Muscle layer of duodenum (tissue), 2 donors: ENCODE results near the gene ZIK1.

ENCODE experiments used
- H3K27ac ChIP-seq: one replicate; pipeline ENCODE4 v1.7.0; 2013; ENCODE audit warnings: mild to moderate bottlenecking, low read length
- H3K27me3 ChIP-seq: one replicate; pipeline ENCODE4 v1.7.0; 2013; ENCODE audit warnings: low read depth, mild to moderate bottlenecking, control low read depth, low read length
- H3K36me3 ChIP-seq, 2 donors: one replicate each; pipeline ENCODE4 v1.7.0; 2013; ENCODE audit warnings: low read length in 2 of 2, control low read depth in 1 of 2, mild to moderate bottlenecking in 1 of 2; ENCODE audit not compliant: insufficient read depth in 2 of 2, control insufficient read depth in 1 of 2
- H3K4me1 ChIP-seq, 2 donors: one replicate each; pipeline ENCODE4 v1.7.0; 2013; ENCODE audit warnings: low read length in 2 of 2, mild to moderate bottlenecking in 2 of 2, control low read depth in 1 of 2, moderate library complexity in 1 of 2; ENCODE audit not compliant: insufficient read depth in 2 of 2, control insufficient read depth in 1 of 2
- H3K4me3 ChIP-seq, 2 donors: one replicate each; pipeline ENCODE4 v1.7.0; 2013; ENCODE audit warnings: low read length in 2 of 2, low read depth in 1 of 2, mild to moderate bottlenecking in 1 of 2
- H3K9me3 ChIP-seq, 2 donors: one replicate each; pipeline ENCODE4 v1.7.0; 2013; ENCODE audit warnings: low read length in 2 of 2, control low read depth in 1 of 2, mild to moderate bottlenecking in 1 of 2; ENCODE audit not compliant: control insufficient read depth in 1 of 2
- donor health status: healthy.

ZIK1 gene

GRCh38 chr19:57611113-57611512, 27.2 kb downstream of the ZIK1 start:
- Histone ChIP-seq H3K27ac (no peak overlapping the region), H3K36me3 (peaks cover 10 to 36% of the 10 kb centered on the region in 2 donors), H3K4me3 (peak overlapping the region in 1 of 2 donors; percentile 11), H3K27me3 (no peaks in the 10 kb centered on the region), H3K4me1 (peaks cover 0 to 8% of the 10 kb centered on the region in 2 donors), H3K9me3 (peaks cover 33 to 44% of the 10 kb centered on the region in 2 donors)

GRCh38 chr19:57613941-57614743, 30.2 kb downstream of the ZIK1 start, which contains the start of gene ZNF134:
Gene ZNF134, plus strand, starts transcription at chr19:57614242. Its CDS starts 5,227 bp downstream, at chr19:57619469.
- Histone ChIP-seq H3K9me3 (peaks cover 41 to 50% of the 10 kb centered on the region in 2 donors), H3K4me3 (peak within 1 kb of the TSS; percentile 90 to 99)

DNA sequence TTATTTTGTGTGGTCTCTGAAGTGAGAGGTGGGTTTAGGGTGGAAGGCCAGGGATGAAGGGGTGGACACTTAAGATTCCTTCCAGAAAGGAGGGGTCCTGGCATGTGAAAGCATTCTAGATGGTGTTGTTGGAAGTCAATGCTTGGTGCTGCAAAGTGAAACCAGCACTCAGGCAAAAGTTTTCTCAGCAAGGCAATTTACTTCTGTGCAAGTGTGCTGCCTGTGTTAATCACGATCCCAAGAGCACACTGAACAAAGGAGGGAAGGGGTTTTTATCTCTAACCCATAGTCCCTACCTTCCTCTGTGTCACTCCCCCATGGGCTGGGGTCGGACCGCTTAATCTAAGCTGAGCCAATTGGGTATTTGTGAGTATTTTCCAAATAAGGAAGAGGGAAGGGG, 31.4 kb downstream of the ZIK1 start:
- no peak overlapping the region for H3K27ac ChIP-seq
- H3K9me3 ChIP-seq, result peaks cover 53 to 62% of the 10 kb centered on the region in 2 donors
- peaks cover 46 to 53% of the 10 kb centered on the region in 2 donors for H3K36me3 ChIP-seq
- peaks cover 0 to 8% of the 10 kb centered on the region in 2 donors for H3K4me1 ChIP-seq
- no peaks in the 10 kb centered on the region for H3K27me3 ChIP-seq
- H3K4me3 ChIP-seq, result peak overlapping the region; percentile 90 to 99

More at GRCh38 chr19:57613941-57614743, 30.2 kb downstream of the ZIK1 start, which contains the start of gene ZNF134:
- no peak within 1 kb of the TSS for H3K27ac ChIP-seq
- H3K4me1 ChIP-seq, result peaks cover 0 to 8% of the 10 kb centered on the region in 2 donors
- no peaks in the 10 kb centered on the region for H3K27me3 ChIP-seq
- H3K36me3 ChIP-seq, result peaks cover 34 to 41% of the 10 kb centered on the region in 2 donors

DNA sequence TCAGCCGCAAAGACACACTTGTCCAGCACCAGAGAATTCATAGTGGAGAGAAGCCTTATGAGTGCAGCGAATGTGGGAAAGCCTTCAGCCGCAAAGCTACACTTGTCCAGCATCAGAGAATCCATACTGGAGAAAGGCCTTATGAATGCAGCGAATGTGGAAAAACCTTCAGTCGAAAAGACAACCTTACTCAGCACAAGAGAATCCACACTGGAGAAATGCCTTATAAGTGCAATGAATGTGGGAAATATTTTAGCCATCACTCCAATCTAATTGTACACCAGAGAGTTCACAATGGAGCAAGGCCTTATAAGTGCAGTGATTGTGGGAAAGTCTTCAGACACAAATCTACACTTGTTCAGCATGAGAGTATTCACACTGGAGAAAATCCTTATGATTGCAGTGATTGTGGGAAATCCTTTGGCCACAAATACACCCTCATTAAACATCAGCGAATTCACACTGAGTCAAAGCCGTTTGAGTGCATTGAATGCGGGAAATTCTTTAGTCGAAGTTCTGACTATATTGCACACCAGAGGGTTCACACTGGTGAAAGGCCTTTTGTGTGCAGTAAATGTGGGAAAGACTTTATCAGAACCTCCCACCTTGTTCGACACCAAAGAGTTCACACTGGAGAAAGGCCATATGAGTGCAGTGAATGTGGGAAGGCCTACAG, 36.9 kb downstream of the ZIK1 start:
- Histone ChIP-seq H3K27ac (no peak overlapping the region), H3K4me1 (no peaks in the 10 kb centered on the region), H3K4me3 (peak overlapping the region; percentile 47 to 99), H3K27me3 (no peaks in the 10 kb centered on the region), H3K9me3 (peaks cover 85 to 96% of the 10 kb centered on the region in 2 donors), H3K36me3 (peaks cover 68 to 94% of the 10 kb centered on the region in 2 donors)

- peaks cover 45 to 71% of the 10 kb centered on the region in 2 donors for H3K36me3 ChIP-seq
- no peaks in the 10 kb centered on the region for H3K27me3 ChIP-seq
- H3K4me3 ChIP-seq, result peak overlapping the region in 1 of 2 donors; percentile 99
- no peaks in the 10 kb centered on the region for H3K4me1 ChIP-seq
- peaks cover 65 to 87% of the 10 kb centered on the region in 2 donors for H3K9me3 ChIP-seq
- no peak overlapping the region for H3K27ac ChIP-seq
Measured at GRCh38 chr19:57623091-57623490, 39.1 kb downstream of the ZIK1 start.

GRCh38 chr19:57632987-57633831, 49.3 kb downstream of the ZIK1 start, which contains the start of gene ZNF211:
Gene ZNF211, plus strand, starts transcription at chr19:57633168. Its CDS starts 179 bp downstream, at chr19:57633347.
- H3K27ac ChIP-seq, result peak within 1 kb of the TSS; percentile 30

DNA sequence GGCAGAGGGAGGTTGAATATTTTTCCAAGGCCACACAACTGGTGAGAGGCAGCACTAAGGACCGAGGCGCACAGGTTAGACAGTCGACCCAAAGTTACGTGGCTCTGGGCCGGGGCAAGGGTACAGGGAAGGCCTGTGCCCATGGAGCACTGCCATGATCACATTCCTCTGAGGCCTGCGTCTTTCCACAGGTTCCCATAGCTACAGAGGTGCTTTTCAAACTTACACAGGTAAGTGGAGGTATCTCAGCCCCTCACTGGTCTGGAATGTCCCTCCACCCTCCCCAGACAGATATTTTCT, 49.8 kb downstream of the ZIK1 start:
- H3K9me3 ChIP-seq, result peaks cover 13 to 34% of the 10 kb centered on the region in 2 donors
- no peak overlapping the region for H3K27ac ChIP-seq
- H3K36me3 ChIP-seq, result peaks cover 10 to 54% of the 10 kb centered on the region in 2 donors
- H3K4me3 ChIP-seq, result peak overlapping the region; percentile 75 to 89
- H3K27me3 ChIP-seq, result no peaks in the 10 kb centered on the region
- H3K4me1 ChIP-seq, result peaks cover 4 to 11% of the 10 kb centered on the region in 2 donors

More at GRCh38 chr19:57632987-57633831, 49.3 kb downstream of the ZIK1 start, which contains the start of gene ZNF211:
- H3K36me3 ChIP-seq, result peaks cover 10 to 49% of the 10 kb centered on the region in 2 donors
- peak within 1 kb of the TSS; percentile 75 to 89 for H3K4me3 ChIP-seq
- H3K27me3 ChIP-seq, result no peaks in the 10 kb centered on the region
- peaks cover 4 to 11% of the 10 kb centered on the region in 2 donors for H3K4me1 ChIP-seq
- peaks cover 9 to 33% of the 10 kb centered on the region in 2 donors for H3K9me3 ChIP-seq

- no peak overlapping the region for H3K27ac ChIP-seq
- no peaks in the 10 kb centered on the region for H3K27me3 ChIP-seq
- H3K4me1 ChIP-seq, result peaks cover 4 to 11% of the 10 kb centered on the region in 2 donors
- peak overlapping the region; percentile 12 to 54 for H3K4me3 ChIP-seq
- peaks cover 39 to 76% of the 10 kb centered on the region in 2 donors for H3K36me3 ChIP-seq
- H3K9me3 ChIP-seq, result peaks cover 46 to 63% of the 10 kb centered on the region in 2 donors
Measured at GRCh38 chr19:57637379-57637778, 53.4 kb downstream of the ZIK1 start.

- H3K4me1 ChIP-seq, result no peaks in the 10 kb centered on the region
- no peaks in the 10 kb centered on the region for H3K27me3 ChIP-seq
- peak overlapping the region; percentile 28 to 52 for H3K4me3 ChIP-seq
- peaks cover 31 to 65% of the 10 kb centered on the region in 2 donors for H3K36me3 ChIP-seq
- H3K9me3 ChIP-seq, result peaks cover 48 to 66% of the 10 kb centered on the region in 2 donors
- no peak overlapping the region for H3K27ac ChIP-seq
Measured at GRCh38 chr19:57641715-57642234, 57.8 kb downstream of the ZIK1 start.

DNA sequence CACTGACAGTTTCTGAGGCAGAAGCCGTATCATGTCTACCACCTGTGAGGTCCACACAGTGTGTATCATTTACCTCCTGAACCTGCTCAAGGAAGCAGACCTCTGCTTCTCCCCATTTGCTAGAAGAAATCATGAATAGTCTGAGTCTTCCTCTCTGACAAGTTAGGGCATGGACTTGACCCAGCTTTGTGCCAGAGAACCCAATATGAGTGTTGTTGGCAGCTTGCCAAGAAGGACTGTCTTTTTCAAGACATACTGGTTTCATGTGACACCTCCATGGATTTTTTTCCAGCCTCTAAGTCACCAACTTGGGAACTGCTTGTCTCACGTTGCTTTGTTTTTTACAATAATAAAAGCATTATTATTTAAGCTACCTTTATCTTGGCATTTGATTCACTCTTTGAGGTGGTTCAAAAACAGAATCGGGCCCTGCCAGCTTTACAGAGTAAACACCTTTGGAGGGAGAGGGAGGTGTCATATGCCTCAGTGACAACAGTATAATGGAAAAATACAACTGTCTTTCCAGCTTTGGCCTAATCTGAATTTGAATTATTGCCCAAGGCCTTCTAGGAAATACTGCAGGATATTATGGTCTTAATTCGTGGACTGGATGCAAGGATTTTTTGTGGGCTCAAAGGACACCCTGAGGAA, 58.6 kb downstream of the ZIK1 start:
- Histone ChIP-seq H3K27me3 (no peaks in the 10 kb centered on the region), H3K4me1 (no peaks in the 10 kb centered on the region), H3K4me3 (peak overlapping the region; percentile 28 to 52), H3K27ac (no peak overlapping the region), H3K36me3 (peaks cover 31 to 57% of the 10 kb centered on the region in 2 donors), H3K9me3 (peaks cover 48 to 59% of the 10 kb centered on the region in 2 donors)
